Neural progenitor cell (in vitro differentiated cells): ENCODE measurements around the gene TIMP3.

Experiments
- EZH2phosphoT487 ChIP-seq: fragments of 200-600 bp; sonication (generic); IDR thresholded peaks from 2 replicates; pipeline ENCODE4 v1.6.1; 2017; ENCODE audit warnings: antibody characterized with exemption
- TF ChIP-seq, protein P1 (sequence below): fragments of 200-600 bp; sonication (generic); IDR thresholded peaks from 2 replicates; pipeline ENCODE4 v1.5.1; 2017; ENCODE audit warnings: antibody characterized with exemption, mild to moderate bottlenecking

GRCh38 chr22:32828561-32828960, 27.1 kb downstream of the TIMP3 start:
- TF ChIP-seq, protein P1, sequence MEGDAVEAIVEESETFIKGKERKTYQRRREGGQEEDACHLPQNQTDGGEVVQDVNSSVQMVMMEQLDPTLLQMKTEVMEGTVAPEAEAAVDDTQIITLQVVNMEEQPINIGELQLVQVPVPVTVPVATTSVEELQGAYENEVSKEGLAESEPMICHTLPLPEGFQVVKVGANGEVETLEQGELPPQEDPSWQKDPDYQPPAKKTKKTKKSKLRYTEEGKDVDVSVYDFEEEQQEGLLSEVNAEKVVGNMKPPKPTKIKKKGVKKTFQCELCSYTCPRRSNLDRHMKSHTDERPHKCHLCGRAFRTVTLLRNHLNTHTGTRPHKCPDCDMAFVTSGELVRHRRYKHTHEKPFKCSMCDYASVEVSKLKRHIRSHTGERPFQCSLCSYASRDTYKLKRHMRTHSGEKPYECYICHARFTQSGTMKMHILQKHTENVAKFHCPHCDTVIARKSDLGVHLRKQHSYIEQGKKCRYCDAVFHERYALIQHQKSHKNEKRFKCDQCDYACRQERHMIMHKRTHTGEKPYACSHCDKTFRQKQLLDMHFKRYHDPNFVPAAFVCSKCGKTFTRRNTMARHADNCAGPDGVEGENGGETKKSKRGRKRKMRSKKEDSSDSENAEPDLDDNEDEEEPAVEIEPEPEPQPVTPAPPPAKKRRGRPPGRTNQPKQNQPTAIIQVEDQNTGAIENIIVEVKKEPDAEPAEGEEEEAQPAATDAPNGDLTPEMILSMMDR: no peak
- no peak for TF ChIP-seq EZH2phosphoT487
